T1000 (cell line): ENCODE measurements around the gene NPIPB2.

Experiments used
- DNase-seq: peaks from one replicate; lab custom pipeline; 2025; ENCODE audit warnings: mixed read lengths; lab: John Stamatoyannopoulos, UW

NPIPB2 gene

DNA sequence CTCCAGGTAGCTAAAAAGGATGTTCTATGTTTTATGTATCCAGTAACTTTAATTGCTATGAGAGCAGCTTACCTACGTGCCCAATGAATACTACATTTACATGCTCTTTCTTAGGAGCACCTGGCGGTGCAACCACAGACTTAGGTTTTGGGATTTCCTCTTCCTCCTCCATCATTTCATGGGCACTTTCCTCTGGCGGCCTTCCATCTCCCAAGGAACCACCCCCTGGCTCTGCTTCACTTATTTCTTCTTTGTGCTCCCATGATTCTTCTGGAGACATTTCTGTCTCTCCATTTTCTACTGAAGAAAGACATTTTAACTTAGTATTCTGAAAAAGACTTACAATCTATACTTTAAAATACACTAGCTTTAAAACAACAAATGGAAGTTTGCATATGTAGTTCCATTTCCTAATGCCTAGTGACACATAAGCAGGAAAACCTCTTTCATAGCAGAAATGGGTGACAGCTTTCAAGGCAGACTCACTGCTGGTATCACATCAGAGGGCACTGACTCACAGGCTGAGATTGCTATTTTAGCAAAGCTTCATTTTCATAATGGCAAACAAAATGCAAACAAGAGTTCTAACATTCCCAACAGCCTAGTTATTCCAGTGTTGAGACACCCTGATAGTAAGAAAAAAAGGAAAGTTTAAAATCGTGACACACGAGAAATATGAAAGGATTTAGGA, 45.2 kb downstream of the NPIPB2 start:
- DNase-seq = no peak

DNA sequence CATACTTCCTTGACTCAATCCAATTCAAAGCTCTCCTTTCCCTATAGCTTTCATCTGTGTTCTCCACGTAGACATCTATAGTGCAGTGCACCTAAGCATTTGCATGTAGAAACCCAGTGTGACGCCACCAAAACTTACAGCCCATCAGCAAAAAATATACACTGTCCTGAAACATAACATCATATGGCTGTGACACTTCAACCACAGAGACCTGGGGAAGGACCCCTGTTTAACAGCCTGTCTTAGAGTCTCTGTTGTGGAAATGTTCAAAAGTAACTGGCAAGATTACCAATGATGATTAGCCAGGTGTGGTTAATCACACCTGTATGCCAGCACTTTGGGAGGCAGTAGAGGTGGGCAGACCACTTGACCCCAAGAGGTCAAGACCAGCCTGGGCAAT, 48.3 kb downstream of the NPIPB2 start:
- no peak for DNase-seq

DNA sequence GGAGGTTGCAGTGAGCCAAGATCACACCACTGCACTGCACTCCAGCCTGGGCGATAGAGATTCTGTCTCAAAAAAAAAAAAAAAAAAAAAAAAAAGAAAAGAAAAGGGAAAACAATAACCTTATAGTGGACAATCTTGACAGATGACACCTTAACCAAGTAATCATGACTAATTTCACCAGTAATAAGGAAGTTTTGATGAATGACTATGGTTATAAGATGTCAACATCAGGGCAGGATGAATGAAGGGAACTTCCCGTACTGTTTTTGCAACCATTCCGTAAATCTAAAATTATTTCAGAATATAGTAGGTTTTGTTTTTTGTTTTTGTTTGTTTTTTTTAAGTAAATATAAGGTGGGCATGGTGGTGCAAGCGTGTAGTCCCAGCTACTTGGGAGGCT, 49.1 kb downstream of the NPIPB2 start:
- DNase-seq = no peak

DNA sequence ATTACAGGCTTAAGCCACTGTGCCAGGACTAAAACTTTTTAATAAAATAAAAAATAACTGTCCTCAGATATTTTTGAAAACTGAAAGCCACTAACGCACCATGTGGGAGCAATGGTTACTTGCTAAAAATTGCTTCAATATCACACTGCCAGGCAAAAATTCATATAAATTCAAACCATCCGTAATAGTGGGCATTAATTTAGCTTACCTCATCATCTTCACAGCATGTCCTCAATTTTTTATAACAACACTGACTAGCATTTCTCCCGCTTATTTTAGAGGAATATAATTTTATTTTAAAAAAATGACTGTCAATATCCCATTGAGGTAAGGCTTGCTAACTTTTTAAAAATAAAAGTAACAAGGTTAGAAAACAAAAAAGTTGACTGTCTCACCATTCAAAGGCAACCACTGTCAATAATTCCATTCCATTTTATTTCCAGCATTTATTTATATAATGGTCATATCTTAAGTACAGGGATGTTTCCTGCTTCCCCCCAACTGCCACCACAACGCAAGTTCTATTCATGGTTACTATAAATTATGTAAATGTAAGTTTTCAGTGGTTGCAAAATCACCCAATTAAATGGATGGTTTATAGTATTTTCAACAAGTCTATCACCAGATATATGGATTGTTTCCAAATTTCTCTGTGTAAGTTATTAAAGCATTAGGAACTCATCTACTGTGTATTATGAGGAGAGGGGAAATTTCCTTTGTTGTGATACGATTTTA, 51.4 kb downstream of the NPIPB2 start:
- no peak for DNase-seq

DNA sequence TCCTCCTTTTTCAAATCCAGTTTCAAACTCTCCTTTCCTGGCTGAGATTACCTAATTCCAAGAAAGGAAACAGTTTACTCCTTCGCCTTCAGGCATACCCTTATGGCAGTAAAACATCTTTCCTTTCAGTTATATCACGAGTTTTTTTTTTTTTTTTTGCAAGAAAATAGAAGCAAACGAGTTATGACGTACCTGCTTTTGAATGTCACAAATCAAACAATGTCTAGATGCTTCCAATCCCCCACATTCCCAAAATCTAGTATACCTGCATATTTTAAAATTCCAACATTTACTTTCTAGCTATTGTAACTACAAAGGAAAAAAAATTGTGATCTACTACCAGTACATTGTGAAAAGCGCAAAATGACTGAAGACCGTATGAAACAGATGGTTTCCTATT, 55.0 kb downstream of the NPIPB2 start:
- DNase-seq = no peak

DNA sequence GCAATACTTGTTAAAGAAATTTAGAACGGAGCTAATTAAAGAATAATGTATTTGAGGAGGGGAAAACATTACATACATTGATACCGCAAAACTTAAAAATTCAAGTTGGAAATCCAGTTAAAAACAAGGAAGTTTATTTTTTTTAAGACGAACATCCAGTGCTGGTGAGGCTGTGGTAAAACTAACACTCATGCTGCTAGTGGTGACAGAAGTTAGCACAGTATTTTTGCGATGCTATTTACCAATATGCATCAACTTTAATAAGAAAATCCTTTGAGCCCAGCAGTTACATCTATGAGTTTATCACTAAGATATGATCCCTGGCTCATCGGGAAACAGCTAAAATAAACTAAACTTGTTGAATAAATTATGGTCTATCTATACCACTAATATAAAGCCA, 57.8 kb downstream of the NPIPB2 start:
- DNase-seq = no peak

DNA sequence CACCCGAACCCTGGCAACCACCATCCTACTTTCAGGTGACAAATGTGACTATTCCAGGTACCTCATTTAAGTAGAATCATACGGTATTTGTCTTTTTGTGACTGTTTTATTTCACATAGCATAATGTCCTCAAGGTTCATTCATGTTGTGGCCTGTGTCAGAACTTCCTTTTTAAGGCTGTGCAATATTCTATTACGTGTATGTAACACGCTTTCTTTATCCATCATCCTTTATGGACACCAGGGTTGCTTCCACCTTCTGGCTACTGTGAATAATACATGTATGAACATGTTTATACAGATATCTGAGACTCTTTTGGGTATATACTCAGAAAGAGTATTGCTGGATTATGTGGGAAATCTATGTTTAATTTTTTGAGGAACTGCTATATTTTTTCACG, 61.8 kb downstream of the NPIPB2 start:
- DNase-seq = no peak

DNA sequence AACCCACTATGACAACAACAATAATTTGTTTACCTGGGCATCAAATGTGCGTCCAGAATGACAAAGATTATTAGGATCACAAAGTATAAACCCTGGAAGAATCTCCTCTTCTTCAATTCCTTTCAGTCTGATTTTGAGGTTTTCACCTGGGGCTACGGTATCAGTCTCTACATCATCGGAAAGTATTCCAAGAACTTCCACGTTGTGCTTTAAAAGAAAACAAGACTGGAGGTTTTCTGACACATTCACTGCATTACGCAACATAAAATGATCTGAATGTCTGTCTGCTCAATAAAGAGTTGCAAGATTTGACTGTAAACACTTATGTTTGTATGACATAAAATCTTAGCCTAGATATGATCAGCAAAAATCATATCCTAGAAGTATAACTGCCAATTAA, 64.5 kb downstream of the NPIPB2 start:
- no peak for DNase-seq
